Epithelial cell of proximal tubule (primary cell): Measurements from ENCODE around the gene BABAM2. TPM values are rescaled to one million over a fixed set of nuclear protein-coding genes. Genes with fewer than 3 reads are reported as not detected.

Experiments used
- DNase-seq: peaks from one replicate; pipeline ENCODE4 v3.0.0-alpha.2; 2011; ENCODE audit warnings: low read depth
- H3K4me3 ChIP-seq: 2 replicates; pipeline ENCODE4 v1.5.1; 2011; ENCODE audit warnings: low read depth, mild to moderate bottlenecking, low read length
- CTCF ChIP-seq: conservative IDR thresholded peaks from 2 replicates; pipeline ENCODE4 v1.5.1; 2012; ENCODE audit warnings: low read depth, mild to moderate bottlenecking, low read length
- total RNA-seq: library from RNA; depleted of rRNA; stranded (reverse); fragments of >200 nt; gene quantifications from 2 replicates; pipeline ENCODE4 v1.2.3, GENCODE V29; 2015

BABAM2 gene
- total RNA-seq, 1 donor from 2014 or later = 23.6 TPM

- no peak for DNase-seq
- no peak for TF ChIP-seq CTCF
Observed at GRCh38 chr2:28217042-28217740, 326.7 kb downstream of the BABAM2 start.

GRCh38 chr2:28219138-28219537 lies 328.6 kb downstream of the BABAM2 start:
- TF ChIP-seq CTCF = no peak
- no peak overlapping the region for H3K4me3 ChIP-seq
- no peak for DNase-seq

More at GRCh38 chr2:28217042-28217740, 326.7 kb downstream of the BABAM2 start:
- no peak overlapping the region for H3K4me3 ChIP-seq

GRCh38 chr2:28219758-28220368 lies 329.3 kb downstream of the BABAM2 start:
- no peak for TF ChIP-seq CTCF
- no peak for DNase-seq
- H3K4me3 ChIP-seq = no peak overlapping the region

GRCh38 chr2:28224648-28225472 lies 334.3 kb downstream of the BABAM2 start:
- TF ChIP-seq CTCF = no peak
- no peak for DNase-seq
- H3K4me3 ChIP-seq = no peak overlapping the region

- DNase-seq = no peak
- H3K4me3 ChIP-seq = no peak overlapping the region
- TF ChIP-seq CTCF = no peak
Observed at GRCh38 chr2:28225473-28226080, 335.0 kb downstream of the BABAM2 start.

GRCh38 chr2:28226558-28226957 lies 336.0 kb downstream of the BABAM2 start:
- no peak for DNase-seq
- no peak overlapping the region for H3K4me3 ChIP-seq
- TF ChIP-seq CTCF = no peak
